HepG2 (cell line): Measurements from ENCODE around the gene KPNB1. TPM values are rescaled to one million over a fixed set of nuclear protein-coding genes. Genes with fewer than 3 reads are reported as not detected.
A peak's percentile ranks its signal among the peaks of the same experiment; 100 is the strongest.

ENCODE experiments used
- ATF1 ChIP-seq: IDR thresholded peaks from 2 replicates; pipeline ENCODE4 v1.6.1; 2016; ENCODE audit warnings: mild to moderate bottlenecking, control low read depth
- GATA4 ChIP-seq: sonication (generic); IDR thresholded peaks from 2 replicates; pipeline ENCODE4 v1.6.1; 2016; ENCODE audit warnings: antibody characterized with exemption, low read depth, borderline replicate concordance
- HOXA5 ChIP-seq: sonication (generic); formaldehyde crosslinking; IDR thresholded peaks from 2 replicates; pipeline ENCODE4 v1.4.0; 2020; ENCODE audit warnings: missing genetic modification reagents
- KDM4B ChIP-seq: sonication (generic); formaldehyde crosslinking; IDR thresholded peaks from 2 replicates; pipeline ENCODE4 v1.4.0; 2020; ENCODE audit warnings: missing genetic modification reagents
- MIXL1 ChIP-seq: IDR thresholded peaks from 2 replicates; pipeline ENCODE4 v1.6.1; 2016
- MYNN ChIP-seq: sonication (generic); formaldehyde crosslinking; IDR thresholded peaks from 2 replicates; pipeline ENCODE4 v1.4.0; 2020; ENCODE audit warnings: mild to moderate bottlenecking, low read depth, missing genetic modification reagents
- NCOA2 ChIP-seq: sonication (generic); formaldehyde crosslinking; IDR thresholded peaks from 2 replicates; pipeline ENCODE4 v1.8.0; 2022; ENCODE audit warnings: inconsistent platforms
- NCOA5 ChIP-seq: sonication (generic); formaldehyde crosslinking; IDR thresholded peaks from 2 replicates; pipeline ENCODE4 v1.4.0; 2020; ENCODE audit warnings: missing genetic modification reagents
- PRMT3 ChIP-seq: sonication (generic); formaldehyde crosslinking; IDR thresholded peaks from 2 replicates; pipeline ENCODE4 v1.8.1; 2022; ENCODE audit warnings: low read depth, mild to moderate bottlenecking, moderate library complexity, missing genetic modification reagents, borderline replicate concordance
- RBM22 ChIP-seq: fragments of 200-400 bp; formaldehyde crosslinking; optimal IDR thresholded peaks from 2 replicates; pipeline ENCODE3; 2017; ENCODE audit warnings: mild to moderate bottlenecking, low read length, moderate library complexity
- RNF2 ChIP-seq: fragments of 450-650 bp; conservative IDR thresholded peaks from 2 replicates; pipeline ENCODE4 v1.6.1; 2016; ENCODE audit warnings: low read depth
- SMAD1 ChIP-seq: sonication (generic); formaldehyde crosslinking; IDR thresholded peaks from 2 replicates; pipeline ENCODE4 v1.4.0; 2020; ENCODE audit warnings: missing genetic modification reagents, low read depth, mild to moderate bottlenecking, borderline replicate concordance
- SRF ChIP-seq: IDR thresholded peaks from 2 replicates; pipeline ENCODE4 v1.6.1; 2011; ENCODE audit warnings: mild to moderate bottlenecking, low read depth, low read length, moderate library complexity
- TARDBP ChIP-seq: sonication (generic); formaldehyde crosslinking; IDR thresholded peaks from 2 replicates; pipeline ENCODE4 v1.8.0; 2022; ENCODE audit warnings: mild to moderate bottlenecking, missing genetic modification reagents
- TBX2 ChIP-seq: sonication (generic); formaldehyde crosslinking; IDR thresholded peaks from 2 replicates; pipeline ENCODE4 v1.5.0; 2020; ENCODE audit warnings: missing genetic modification reagents, mild to moderate bottlenecking, borderline replicate concordance
- ZMYM2 ChIP-seq: sonication (generic); formaldehyde crosslinking; IDR thresholded peaks from 2 replicates; pipeline ENCODE4 v1.8.0; 2022; ENCODE audit warnings: mild to moderate bottlenecking, missing genetic modification reagents
- ZMYM3 ChIP-seq: sonication (generic); formaldehyde crosslinking; IDR thresholded peaks from 2 replicates; pipeline ENCODE4 v1.5.1; 2020; ENCODE audit warnings: mild to moderate bottlenecking, missing genetic modification reagents
- ZNF136 ChIP-seq: sonication (generic); formaldehyde crosslinking; IDR thresholded peaks from 2 replicates; pipeline ENCODE4 v1.8.1; 2022; ENCODE audit warnings: low read depth, mild to moderate bottlenecking, moderate library complexity, missing genetic modification reagents
- ZNF34 ChIP-seq: sonication (generic); formaldehyde crosslinking; IDR thresholded peaks from 2 replicates; pipeline ENCODE4 v1.4.0; 2020; ENCODE audit warnings: mild to moderate bottlenecking, missing genetic modification reagents, borderline replicate concordance
- ZNF563 ChIP-seq: sonication (generic); formaldehyde crosslinking; IDR thresholded peaks from 2 replicates; pipeline ENCODE4 v1.8.0; 2022; ENCODE audit warnings: mild to moderate bottlenecking, moderate library complexity, missing genetic modification reagents
- ZNF776 ChIP-seq: sonication (generic); formaldehyde crosslinking; IDR thresholded peaks from 2 replicates; pipeline ENCODE4 v1.4.0; 2020; ENCODE audit warnings: mild to moderate bottlenecking, missing genetic modification reagents
- ZNF841 ChIP-seq: sonication (generic); formaldehyde crosslinking; IDR thresholded peaks from 2 replicates; pipeline ENCODE4 v1.8.1; 2023; ENCODE audit warnings: missing genetic modification reagents, borderline replicate concordance
- polyA plus RNA-seq, 8 experiments: library from polyadenylated mRNA; depleted of rRNA in 3 of 8; stranded (reverse) in 7 of 8; unstranded in 1 of 8; fragments of >200 nt; fragmentation: Illumina TruSeq in 4 of 8; extraction: Trizol in 4 of 8; gene quantifications; 2 replicates each; pipeline versions ENCODE4 v1.2.1 to v1.2.3, GENCODE V29; 2011 to 2016; ENCODE audit warnings: low read depth in 4 of 8, missing spikeins in 1 of 8, mixed read lengths in 1 of 8; ENCODE audit not compliant: insufficient read depth in 1 of 8
- total RNA-seq, 5 experiments: library from RNA; depleted of rRNA; stranded (reverse); fragments of >200 nt; fragmentation: Illumina TruSeq; extraction: Trizol; gene quantifications; 2 replicates each; pipeline ENCODE4 v1.2.3, GENCODE V29; 2016; ENCODE audit warnings: low read depth in 1 of 5
- TF ChIP-seq, protein P1 (sequence below): sonication (generic); formaldehyde crosslinking; IDR thresholded peaks from 2 replicates; pipeline ENCODE4 v1.5.0; 2020; ENCODE audit warnings: mild to moderate bottlenecking, missing genetic modification reagents, borderline replicate concordance
- TF ChIP-seq, protein P2 (sequence below): IDR thresholded peaks from 2 replicates; pipeline ENCODE4 v1.6.1; 2016; ENCODE audit warnings: control low read depth
- TF ChIP-seq, protein P3 (sequence below): sonication (generic); formaldehyde crosslinking; IDR thresholded peaks from 2 replicates; pipeline ENCODE4 v1.4.0; 2020; ENCODE audit warnings: missing genetic modification reagents
- TF ChIP-seq, protein P4 (sequence below): sonication (generic); formaldehyde crosslinking; IDR thresholded peaks from 2 replicates; pipeline ENCODE4 v1.8.0; 2022; ENCODE audit warnings: mild to moderate bottlenecking, missing genetic modification reagents; ENCODE audit not compliant: insufficient replicate concordance

The KPNB1 gene
- total and polyA plus RNA-seq, 2 of the 13 experiments (the other 11 are each of a cell fraction or from before 2014, with no cell fraction given), result 164 to 424 TPM

DNA sequence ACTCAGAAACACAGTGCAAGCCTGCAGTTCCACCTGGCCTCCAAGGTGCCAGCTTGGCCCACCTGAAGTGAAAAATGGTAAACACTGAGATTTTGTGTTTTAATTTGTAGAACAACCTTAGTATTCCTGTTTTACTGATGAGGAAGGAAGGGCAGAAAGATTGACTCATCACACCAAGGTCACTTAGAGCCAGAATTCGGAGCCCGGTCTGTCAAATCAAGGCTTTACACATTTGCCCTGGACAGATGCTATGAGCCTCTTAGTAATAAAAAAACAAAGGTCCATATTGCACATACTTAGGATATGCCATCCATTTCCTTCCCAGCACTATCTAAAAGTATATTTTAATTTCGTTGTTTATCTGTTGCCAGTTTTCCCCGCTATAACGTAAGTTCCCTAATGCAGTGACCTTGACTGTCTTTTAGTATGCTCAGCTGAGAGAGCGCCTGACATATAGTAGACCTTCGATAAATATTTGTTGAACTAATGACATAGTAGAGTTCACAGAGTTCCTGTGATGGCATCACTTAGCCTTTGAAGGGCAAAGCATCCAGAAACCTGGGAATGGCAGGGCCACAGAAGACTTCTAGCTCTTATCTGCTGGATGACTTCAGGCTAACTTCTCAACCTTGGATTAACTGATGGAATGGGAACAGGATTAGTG lies 37.1 kb downstream of the KPNB1 start (continued):
- TF ChIP-seq ZNF563 (CRISPR knock-in tag), result no peak
- no peak for TF ChIP-seq RNF2
- TF ChIP-seq MIXL1 (CRISPR knock-in tag), result 0 out of 2 replicates have a peak, but pooled peaks have one; percentile 45
- 0 out of 2 replicates have a peak, but pooled peaks have one; percentile 29 for TF ChIP-seq HOXA5 (CRISPR knock-in tag)
- TF ChIP-seq ZNF841 (CRISPR knock-in tag), result no peak
- peak; percentile 32; the same call in 1 of the 2 replicates for TF ChIP-seq TARDBP
- TF ChIP-seq ZNF34 (CRISPR knock-in tag), result no peak
- no peak for TF ChIP-seq MYNN (CRISPR knock-in tag)
- TF ChIP-seq, protein P1, sequence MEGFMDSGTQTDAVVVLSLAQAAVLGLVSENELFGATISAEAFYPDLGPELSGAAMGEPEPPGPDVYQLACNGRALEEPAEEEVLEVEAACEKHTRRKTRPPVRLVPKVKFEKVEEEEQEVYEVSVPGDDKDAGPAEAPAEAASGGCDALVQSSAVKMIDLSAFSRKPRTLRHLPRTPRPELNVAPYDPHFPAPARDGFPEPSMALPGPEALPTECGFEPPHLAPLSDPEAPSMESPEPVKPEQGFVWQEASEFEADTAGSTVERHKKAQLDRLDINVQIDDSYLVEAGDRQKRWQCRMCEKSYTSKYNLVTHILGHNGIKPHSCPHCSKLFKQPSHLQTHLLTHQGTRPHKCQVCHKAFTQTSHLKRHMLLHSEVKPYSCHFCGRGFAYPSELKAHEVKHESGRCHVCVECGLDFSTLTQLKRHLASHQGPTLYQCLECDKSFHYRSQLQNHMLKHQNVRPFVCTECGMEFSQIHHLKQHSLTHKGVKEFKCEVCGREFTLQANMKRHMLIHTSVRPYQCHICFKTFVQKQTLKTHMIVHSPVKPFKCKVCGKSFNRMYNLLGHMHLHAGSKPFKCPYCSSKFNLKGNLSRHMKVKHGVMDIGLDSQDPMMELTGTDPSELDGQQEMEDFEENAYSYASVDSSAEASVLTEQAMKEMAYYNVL (CRISPR knock-in tag), result 0 out of 2 replicates have a peak, but pooled peaks have one; percentile 40
- TF ChIP-seq NCOA5 (CRISPR knock-in tag), result no peak
- TF ChIP-seq, protein P2, sequence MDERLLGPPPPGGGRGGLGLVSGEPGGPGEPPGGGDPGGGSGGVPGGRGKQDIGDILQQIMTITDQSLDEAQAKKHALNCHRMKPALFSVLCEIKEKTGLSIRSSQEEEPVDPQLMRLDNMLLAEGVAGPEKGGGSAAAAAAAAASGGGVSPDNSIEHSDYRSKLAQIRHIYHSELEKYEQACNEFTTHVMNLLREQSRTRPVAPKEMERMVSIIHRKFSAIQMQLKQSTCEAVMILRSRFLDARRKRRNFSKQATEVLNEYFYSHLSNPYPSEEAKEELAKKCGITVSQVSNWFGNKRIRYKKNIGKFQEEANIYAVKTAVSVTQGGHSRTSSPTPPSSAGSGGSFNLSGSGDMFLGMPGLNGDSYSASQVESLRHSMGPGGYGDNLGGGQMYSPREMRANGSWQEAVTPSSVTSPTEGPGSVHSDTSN (CRISPR knock-in tag), result peak; percentile 25; the same call in 1 of the 2 replicates
- TF ChIP-seq ATF1, result peak; percentile 66; the same call in 1 of the 2 replicates
- no peak for TF ChIP-seq KDM4B (CRISPR knock-in tag)
- peak; percentile 72 for TF ChIP-seq ZMYM3 (CRISPR knock-in tag)
- TF ChIP-seq, protein P3, sequence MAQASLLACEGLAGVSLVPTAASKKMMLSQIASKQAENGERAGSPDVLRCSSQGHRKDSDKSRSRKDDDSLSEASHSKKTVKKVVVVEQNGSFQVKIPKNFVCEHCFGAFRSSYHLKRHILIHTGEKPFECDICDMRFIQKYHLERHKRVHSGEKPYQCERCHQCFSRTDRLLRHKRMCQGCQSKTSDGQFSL (CRISPR knock-in tag), result no peak
- no peak for TF ChIP-seq ZNF776
- no peak for TF ChIP-seq GATA4
- no peak for TF ChIP-seq PRMT3 (CRISPR knock-in tag)
- TF ChIP-seq NCOA2 (CRISPR knock-in tag), result peak; percentile 64
- TF ChIP-seq, protein P4, sequence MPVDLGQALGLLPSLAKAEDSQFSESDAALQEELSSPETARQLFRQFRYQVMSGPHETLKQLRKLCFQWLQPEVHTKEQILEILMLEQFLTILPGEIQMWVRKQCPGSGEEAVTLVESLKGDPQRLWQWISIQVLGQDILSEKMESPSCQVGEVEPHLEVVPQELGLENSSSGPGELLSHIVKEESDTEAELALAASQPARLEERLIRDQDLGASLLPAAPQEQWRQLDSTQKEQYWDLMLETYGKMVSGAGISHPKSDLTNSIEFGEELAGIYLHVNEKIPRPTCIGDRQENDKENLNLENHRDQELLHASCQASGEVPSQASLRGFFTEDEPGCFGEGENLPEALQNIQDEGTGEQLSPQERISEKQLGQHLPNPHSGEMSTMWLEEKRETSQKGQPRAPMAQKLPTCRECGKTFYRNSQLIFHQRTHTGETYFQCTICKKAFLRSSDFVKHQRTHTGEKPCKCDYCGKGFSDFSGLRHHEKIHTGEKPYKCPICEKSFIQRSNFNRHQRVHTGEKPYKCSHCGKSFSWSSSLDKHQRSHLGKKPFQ, result peak; percentile 80
- peak; percentile 55; the same call in 1 of the 2 replicates for TF ChIP-seq ZMYM2
- no peak for TF ChIP-seq SMAD1 (CRISPR knock-in tag)
- peak; percentile 55 for TF ChIP-seq RBM22
- no peak for TF ChIP-seq ZNF136 (CRISPR knock-in tag)
- TF ChIP-seq SRF, result peak; percentile 90
- no peak for TF ChIP-seq TBX2 (CRISPR knock-in tag)
